Occipital lobe (tissue), 2 donors: Measurements from ENCODE around the gene RYR2. TPM values are rescaled to one million over a fixed set of nuclear protein-coding genes. Genes with fewer than 3 reads are reported as not detected.

ENCODE experiments used
- DNase-seq: peaks from one replicate; lab custom pipeline; 2025; lab: John Stamatoyannopoulos, UW
- total RNA-seq: library from RNA; depleted of rRNA; stranded (reverse); fragments of >200 nt; gene quantifications from one replicate; pipeline ENCODE4 v1.2.3, GENCODE V29; 2014

The RYR2 gene
- total RNA-seq, 1 donor from 2014 or later: 40.7 TPM

DNA sequence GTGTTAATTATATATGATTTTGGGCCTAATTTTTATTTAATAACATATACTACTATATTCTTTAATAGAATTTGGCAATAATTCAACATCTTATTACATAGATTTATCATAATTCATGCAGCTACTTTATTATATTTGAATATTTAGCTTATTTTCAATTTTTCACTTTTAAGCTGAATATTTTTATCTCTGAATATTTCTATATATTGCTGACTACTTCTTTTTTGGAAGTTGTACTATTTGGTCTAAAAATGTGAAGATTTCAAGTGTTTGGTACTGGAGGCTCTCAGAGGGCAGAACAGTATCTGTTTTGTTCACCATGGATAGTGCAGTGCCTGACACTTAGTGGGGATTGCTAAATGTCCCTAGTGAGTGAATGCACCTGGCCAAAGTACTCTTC is 389.5 kb downstream of the RYR2 start:
- DNase-seq: no peak

DNA sequence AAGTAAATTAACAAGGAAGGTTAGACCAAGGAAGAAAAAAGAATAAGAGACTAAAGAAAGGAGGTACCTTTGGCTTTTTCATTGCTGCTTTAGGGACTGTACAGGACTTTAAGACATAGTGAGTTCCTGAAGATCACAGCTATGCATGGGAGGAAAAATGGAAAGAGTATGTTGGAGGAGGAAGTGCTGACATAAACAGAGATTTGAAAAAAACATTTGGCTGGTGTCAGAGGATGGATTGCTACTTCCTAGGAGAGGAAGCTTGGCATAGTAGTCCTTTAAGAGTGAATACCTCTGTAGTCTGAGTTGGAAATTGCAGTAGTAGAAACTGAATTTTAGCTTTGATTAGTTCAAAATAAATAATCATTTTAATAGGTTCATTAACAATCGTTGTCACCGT is 398.4 kb downstream of the RYR2 start:
- no peak for DNase-seq

DNA sequence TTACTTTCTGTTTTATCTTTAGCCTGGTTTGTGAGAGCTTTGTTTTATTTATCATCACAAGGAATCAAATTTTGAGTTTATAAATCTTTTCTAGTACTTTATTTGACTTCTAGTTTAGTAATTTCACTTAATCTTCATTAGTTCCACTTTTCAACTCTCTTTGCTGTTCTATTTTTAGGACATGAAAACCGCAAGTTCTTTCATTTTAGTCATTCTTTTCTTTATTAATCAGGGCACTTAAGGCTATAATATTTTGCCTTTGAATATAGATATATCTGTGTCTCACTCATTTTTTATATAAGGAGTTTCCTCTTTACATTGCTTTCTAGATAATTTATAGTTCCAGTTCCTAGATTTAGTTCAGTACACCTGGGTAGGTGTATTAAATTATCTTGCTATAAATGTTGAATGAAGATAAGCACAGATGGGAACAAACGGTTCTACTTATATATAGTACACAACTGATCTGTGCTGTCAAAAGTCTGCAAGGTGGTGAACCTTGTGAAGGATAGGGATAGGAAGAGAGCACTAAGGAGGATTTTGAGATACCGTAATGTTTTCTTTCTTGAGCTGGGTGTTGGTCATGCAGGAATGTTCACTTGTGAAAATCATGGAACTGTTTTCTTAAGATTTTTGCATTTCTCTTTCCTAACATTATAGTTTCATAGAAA is 402.3 kb downstream of the RYR2 start:
- DNase-seq: no peak

DNA sequence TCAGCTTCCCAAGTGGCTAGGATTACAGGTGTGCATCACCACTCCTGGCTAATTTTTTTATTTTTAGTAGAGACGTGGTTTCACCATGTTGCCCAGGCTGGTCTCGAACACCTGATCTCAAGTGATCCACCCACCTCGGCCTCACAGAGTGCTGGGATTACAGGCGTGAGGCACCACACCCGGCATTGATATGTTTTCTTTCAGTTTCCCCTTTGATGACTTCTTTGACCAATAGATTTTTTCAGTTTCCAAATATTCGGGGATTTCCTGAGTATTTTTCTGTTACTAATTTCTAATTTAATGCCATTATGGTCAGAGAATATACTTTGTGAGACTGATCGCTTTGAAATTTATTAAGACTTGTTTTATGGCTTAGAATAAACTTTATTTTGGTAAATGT is 406.1 kb downstream of the RYR2 start:
- DNase-seq: no peak

DNA sequence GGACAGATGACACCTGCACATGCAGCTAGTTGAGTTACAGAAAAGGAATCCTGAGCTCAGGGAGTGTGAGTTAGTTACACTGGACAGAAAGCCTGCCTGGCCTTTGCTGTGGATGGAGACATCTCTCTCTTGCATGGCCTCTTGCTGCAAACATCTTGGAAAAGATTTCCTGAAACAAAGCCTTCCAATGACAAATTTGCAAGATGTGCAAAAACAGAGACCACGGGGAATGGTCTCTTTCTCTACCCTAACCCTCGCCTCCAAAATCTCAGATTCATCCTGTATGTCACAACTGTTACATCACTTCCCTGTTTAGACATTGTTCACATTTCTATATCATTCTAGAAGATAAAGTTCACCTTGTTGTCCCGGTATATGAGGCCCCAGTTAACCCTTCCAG is 415.6 kb downstream of the RYR2 start:
- no peak for DNase-seq

DNA sequence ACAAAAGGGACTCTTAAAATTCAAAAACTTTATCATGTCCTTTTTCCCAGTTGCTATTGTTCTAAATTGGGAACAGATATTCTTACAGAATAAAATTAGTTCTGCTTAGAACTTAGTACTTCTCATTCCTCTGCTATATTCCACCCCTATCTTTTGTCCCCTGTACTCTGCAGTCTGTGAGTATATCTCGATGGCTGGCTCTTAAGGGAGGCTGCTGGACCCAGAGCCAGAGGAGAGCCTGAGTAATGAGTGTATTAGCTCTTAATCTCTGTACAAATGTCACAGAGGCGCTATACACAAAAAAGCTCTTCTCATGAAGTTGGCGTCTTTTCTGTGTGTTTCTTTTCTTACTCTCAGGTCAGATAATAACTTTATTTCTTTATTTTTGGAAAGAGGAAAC is 425.3 kb downstream of the RYR2 start:
- DNase-seq: no peak

DNA sequence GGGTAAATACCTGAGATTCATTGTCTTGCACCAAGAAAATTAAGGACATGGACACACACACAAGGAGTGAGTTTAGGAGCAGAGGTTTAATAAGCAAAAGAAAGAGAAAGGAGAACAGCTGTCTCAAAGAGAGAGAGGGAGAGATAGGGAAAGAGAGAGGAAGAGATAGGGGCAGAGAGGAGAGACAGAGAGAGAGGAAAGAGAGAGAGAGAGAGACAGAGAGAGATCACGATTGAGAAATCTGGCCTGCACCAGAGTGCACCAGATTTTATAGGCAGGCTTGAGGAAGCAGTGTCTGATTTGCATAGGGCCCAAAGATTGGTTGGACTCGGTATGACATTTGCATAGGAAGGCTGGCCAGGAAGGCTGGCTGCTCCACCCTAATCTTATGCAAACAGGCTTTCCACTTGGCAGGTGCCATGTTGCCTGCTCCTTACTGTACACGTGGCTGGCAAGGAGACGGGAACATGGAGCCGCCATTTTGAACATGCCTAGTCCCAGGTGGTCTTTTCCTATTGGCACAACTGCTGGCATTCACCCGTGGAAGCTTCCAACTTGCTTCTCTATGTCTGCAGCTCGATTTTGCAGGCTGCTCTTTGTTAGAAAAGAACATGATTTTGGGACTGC is 428.8 kb downstream of the RYR2 start:
- DNase-seq: no peak

DNA sequence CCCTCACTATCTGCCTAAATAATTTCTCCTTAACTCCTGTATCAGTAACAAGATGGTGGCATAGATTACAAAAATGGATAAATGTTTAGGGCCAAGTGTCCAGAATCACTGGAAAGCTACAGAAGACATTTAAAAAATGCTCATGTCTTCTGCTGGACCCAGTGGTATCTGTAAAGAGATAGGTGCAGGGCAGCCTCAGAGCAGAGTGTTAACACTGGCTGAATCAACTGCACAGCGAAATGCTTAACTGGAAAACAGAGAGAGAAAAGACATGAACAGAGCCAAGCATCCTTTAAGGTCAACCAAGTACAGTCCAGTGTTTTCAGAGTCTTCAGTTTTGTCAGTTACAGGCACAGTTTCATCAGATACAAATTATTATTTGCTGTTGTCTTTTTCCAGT is 429.4 kb downstream of the RYR2 start:
- DNase-seq: no peak

DNA sequence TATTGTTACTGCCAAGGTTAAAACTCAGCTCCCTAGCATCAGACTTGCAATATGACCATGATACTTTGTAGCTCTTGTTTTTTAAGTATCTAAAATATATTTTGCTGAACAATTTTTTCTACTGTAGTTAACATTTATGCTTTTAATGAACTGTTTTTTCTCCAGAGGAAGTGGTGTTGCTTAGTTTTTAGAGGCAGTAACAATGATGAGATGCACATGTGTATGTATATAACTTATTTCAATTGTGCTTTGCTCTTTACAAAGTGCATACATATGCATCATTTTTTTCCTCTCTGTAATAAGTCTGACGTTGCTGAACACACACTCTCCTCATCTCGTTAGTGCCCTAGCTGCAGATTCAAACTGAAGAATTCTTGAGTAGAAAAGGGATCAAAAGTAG is 430.0 kb downstream of the RYR2 start:
- no peak for DNase-seq

DNA sequence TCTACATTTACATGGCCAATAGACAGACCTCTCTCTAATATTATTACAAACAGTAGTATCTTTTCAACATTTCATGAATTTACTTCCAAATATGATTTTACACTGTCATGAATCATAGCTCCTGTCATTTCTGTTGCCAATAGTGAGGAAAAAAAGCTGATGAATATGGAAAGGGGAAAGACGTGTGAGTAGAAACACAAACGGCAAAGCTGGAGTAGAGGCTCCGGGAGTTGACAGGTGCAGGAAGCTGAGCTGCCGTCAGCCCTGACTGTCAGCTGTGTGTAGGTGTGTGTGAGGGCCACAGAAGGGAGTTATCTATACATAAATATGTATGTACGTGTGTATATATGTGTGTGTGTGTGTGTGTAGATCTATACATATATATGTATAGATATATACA is 431.9 kb downstream of the RYR2 start:
- DNase-seq: no peak

DNA sequence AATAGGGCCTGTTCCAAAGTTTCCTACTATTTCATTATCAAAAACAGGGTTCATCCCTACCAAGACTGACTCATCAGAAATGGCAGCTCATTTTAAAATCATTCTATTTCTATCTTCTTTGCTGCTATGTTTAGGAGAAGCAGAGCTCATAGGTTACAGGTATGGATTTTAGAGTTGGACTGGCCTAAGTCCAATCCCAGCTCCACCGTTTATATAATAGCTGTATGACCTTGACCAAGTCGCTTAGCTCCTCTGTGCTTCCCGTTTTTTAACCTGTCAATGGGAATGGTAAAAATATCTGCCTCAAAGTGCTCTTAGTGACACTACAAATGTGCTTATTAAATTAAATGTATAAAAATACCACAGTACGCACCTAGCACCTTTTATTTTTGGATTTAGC is 436.1 kb downstream of the RYR2 start:
- DNase-seq: no peak

DNA sequence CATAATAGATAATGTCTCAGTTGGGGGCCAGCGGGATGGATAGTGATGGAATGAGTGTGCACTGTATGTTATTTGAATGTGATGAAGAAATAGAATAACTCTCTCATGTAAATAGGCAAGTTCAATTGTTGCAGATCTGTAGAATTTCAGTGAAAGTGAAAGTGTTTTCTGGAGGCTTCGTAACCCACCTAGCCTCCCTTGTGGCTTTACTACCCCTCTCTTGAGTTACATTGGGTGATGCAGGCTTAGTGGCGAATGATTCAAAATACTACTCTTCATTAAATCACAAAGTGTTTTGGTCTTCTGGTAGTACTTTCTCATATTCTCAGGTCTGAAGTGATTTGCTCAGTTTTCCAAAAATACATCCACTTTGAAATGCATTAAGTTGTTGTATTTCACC is 436.9 kb downstream of the RYR2 start:
- no peak for DNase-seq

DNA sequence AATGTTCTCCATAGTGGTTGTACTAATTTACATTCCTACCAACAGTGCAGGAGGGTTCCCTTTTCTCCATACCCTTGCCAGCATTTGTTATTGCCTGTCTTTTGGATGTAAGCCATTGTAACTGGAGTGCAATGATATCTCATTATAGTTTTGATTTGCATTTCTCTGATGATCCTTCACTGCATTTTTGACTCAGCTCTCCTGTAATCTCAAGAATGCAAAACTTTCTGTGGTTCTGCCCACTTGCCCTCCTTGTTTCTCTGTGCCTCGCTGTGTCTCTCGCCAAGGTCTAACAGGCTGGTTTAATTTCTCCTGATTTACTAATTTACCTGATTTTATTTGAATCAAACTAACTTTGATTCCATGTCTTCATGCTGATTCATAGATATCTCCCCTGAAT is 440.8 kb downstream of the RYR2 start:
- no peak for DNase-seq

DNA sequence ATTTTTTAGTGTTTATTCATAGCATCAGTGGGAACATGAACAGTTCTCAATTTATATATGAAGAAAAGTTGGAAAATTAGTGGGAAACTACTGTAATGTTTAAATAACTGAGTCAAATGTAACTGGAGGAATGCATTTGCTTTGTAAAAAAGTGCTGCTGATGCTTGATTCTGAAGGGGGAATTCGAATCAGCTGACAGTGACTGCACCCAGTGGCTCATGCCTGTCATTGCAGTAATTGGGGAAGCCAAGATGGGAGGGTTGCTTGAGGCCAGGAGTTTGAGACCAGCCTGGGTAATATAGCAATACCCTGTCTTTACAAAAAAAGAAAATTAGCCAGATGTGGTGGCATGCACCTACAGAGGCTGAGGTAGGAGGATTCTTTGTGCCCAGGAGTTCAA is 450.4 kb downstream of the RYR2 start:
- no peak for DNase-seq

DNA sequence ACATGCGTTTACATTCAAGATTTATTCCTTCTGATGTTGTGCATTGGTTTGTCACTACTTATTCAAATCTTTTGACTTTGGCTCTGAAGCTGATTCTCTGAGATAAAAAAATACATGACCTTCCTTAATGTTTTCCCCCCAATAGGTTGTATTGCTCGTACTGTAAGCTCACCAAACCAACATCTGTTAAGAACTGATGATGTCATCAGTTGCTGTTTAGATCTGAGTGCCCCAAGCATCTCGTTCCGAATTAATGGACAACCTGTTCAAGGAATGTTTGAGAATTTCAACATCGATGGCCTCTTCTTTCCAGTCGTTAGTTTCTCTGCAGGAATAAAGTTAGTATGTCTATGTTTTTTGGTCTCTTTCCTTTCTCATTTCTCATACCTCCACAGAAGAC is 458.6 kb downstream of the RYR2 start:
- no peak for DNase-seq

DNA sequence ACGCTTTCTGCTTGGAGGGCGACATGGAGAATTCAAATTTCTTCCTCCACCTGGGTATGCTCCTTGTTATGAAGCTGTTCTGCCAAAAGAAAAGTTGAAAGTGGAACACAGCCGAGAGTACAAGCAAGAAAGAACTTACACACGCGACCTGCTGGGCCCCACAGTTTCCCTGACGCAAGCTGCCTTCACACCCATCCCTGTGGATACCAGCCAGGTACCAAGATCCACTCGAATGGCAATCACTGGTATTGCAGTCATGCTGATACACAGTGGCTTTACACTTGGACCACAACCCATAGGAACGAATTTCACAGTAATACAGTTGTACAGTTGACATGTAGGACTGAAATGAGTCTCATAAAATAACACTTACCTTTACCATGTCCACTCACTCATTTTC is 461.3 kb downstream of the RYR2 start:
- no peak for DNase-seq

DNA sequence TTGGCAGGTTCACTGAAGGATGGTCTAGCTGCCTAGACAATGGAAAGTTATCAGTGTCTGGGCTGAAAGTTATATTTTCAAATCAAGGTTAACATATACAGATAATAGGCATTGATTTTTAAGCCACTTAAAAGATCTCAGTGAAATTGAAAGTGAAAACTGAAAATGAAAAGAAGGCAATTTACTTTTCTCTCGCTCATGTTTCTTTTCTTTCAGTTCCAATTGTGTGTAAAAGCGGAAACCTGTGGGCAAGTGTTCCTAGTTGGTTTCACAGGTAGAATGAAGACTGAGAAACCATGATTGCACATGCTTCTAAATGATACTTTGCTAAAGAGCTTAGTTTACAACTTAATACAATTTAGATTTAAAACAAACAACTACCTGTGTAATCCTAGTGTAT is 465.0 kb downstream of the RYR2 start:
- no peak for DNase-seq

DNA sequence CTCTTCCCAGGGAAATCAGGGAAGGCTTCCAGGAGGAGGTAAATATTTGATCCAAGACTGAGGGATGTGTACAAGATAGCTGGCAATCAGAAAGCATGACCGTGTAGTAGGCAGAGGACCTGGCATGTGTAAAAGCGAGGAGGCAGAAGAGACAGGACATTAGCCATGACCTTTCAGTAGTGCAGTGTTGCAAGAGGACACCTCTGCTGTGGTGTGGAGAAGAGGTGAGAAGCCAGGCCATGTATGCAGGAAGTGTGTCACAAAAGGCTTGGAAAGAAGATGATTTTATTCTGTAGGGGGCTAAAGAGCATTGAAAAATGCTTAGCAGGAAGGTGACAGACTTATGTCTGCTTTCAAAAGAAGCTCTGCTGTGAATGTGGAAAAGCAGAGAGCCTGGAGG is 467.8 kb downstream of the RYR2 start:
- no peak for DNase-seq

DNA sequence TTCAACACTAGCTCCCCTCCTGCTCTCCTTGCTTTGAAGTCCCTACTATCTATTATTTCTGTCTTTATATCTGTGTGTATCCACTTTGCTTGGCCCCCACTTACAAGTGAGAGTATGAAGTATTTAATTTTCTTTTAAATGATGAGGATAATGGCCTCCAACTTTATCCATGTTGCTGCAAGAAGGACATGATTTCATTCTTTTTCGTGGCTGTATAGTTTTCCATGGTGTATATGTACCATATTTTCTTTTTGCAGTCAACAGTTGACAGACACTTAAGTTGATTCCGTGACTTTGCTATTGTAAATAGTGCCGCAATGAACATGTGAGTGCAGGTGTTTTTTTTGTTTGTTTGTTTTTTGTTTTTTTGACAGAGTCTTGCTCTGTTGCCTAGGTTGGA is 483.1 kb downstream of the RYR2 start:
- no peak for DNase-seq

DNA sequence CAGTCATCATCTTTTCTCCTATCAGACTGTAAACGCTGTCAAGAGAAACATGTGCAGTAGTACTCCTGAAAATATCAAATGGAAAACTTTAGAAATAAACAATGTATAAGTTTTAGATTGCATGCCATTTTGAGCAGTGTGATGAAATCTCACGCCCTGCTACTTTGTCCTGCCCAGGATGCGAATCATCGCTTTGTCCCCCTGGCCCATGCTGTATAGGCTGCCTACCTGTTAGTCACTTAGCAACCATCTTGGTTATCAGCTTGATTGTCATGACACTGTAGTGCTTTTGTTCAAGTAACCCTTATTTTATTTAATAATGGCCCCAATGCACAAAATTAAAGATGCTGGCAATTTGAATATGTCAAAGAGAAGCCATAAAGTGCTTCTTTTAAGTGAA is 485.8 kb downstream of the RYR2 start:
- DNase-seq: no peak

DNA sequence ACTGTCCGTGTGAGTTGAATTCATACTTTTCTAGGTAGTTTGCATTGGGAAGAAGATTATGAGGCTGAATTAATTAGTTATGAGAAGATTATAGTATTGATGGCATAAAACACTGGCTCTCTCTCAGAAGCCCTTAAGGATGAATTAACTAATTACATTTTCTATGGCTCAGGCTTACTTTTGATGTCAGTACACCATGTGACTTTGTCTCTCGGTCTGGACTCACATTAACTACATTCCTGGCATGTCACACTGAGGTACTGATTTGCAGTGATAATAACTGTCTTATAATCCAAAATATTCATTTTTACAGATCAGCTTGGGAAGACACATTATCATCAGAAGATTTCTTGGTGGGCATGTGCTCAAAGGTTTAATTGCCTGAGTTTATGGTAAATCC is 486.6 kb downstream of the RYR2 start:
- DNase-seq: no peak

DNA sequence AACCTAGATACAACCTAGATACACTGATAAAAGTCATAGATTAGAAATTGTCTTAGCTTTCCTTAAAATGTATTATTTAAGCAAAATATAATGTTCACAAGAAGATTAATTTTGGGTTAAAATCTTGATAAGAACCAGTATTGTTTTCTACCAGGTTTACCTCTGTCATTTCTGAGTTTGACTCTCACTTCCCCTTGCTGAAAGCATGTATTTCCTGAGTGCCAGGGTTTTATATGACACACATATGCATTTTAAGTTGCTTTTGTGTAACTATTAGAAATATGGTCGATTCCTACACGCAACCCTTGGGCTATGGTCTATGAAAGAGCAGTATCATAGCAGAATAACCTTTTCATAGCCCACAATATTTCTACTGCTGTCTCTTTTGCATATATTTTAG is 497.1 kb downstream of the RYR2 start:
- no peak for DNase-seq

DNA sequence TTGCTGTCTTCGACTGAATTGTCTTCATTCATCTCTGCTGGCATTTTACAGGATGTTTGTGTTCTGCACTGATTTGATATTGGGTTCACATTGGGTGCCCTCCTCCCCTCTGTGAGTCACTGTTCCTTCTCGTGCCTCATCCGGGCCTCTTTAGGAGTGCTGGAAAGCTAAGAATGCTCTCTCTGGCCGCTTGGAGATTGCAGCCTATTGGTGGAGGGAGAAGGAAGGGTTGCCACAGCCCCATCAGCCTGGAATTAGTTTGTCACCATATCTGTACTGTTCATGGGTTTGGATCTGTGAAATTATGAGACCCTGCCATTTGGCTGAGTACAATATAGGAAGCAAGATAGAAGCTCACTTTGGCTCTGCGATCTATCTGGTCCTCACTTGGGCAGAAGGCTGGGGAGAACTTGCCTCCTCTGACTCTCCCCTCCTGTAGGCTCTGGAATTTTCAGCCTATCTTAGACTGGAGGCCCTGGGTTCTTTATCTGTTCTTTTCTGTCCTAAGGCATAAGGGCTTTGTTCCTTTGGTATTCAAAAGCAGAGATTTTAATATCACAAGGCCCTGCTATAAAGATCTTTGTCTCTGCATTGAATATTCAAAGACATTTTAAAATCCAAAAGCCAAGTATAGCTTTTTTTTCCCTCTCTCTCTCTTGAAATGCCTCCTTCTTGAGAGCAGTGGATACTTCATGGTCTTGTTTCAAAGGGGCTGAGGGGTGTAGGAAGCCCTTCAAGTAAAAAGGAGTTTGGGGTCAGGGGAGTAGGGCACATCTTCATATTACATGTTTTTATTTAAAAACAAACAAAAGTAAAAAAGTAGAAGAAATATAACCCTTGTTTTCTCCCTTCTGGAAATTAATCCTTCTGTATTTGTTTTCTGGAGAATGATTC is 500.8 kb downstream of the RYR2 start:
- DNase-seq: no peak
